ENCODE results near the gene C14orf180.

DNA sequence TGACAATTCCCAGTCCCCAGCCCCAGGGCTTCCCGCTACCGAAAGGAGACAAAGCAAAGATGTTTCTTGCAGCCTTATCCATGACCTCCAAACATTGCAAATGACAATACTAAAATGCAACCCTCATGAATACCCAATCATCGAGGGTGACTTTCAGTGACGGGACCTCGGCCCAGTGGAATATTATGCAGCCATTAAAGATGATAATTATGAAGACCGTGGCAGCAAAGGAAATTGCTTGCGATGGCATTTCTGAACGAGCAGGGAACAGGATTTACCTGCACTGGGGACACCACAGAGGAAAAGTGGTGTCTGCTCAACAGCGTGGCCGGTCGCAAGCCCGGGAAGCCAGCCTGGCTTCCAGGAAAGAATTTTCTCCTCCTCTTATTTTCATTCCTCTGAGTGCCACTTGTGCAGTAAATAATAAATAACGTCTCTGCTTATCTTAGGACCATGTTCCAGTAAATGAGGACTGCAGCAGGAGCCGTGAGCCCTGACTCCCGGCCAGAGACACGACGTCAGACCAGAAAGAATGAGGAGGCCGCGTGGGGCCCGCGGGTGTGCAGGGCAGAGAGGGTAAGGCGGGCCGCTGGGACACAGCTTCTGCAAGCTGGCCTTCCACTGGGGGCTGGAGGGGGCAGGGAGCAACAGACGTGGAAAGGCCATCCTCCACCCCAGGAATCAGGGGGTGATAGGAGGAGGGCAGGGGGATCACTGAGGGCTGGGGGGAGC, 6.6 kb downstream of the C14orf180 start:
- no peak for TF ChIP-seq POLR2A (IDR thresholded peaks at IDR 0.05)
- TF ChIP-seq POLR2AphosphoS5 (IDR thresholded peaks at IDR 0.05): no peak
- TF ChIP-seq, protein P1, sequence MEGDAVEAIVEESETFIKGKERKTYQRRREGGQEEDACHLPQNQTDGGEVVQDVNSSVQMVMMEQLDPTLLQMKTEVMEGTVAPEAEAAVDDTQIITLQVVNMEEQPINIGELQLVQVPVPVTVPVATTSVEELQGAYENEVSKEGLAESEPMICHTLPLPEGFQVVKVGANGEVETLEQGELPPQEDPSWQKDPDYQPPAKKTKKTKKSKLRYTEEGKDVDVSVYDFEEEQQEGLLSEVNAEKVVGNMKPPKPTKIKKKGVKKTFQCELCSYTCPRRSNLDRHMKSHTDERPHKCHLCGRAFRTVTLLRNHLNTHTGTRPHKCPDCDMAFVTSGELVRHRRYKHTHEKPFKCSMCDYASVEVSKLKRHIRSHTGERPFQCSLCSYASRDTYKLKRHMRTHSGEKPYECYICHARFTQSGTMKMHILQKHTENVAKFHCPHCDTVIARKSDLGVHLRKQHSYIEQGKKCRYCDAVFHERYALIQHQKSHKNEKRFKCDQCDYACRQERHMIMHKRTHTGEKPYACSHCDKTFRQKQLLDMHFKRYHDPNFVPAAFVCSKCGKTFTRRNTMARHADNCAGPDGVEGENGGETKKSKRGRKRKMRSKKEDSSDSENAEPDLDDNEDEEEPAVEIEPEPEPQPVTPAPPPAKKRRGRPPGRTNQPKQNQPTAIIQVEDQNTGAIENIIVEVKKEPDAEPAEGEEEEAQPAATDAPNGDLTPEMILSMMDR (IDR thresholded peaks at IDR 0.05): no peak
